Small intestine (tissue), 7 donors: ENCODE results near the gene INHA. TPM values are rescaled to one million over a fixed set of nuclear protein-coding genes. Genes with fewer than 3 reads are reported as not detected.

Experiments used
- DNase-seq, 2 donors: peaks; one replicate each; pipeline versions ENCODE4 v3.0.0 to v3.0.0-alpha.2; 2013
- FAIRE-seq: peaks from 2 replicates; lab custom pipeline; 2012; peaks lifted over from hg19 to GRCh38; lab: Jason Lieb, UNC
- H3K27ac ChIP-seq, 3 donors: one replicate each; pipeline ENCODE4 v1.5.1; 2013; ENCODE audit warnings: low read length in 2 of 3, mild to moderate bottlenecking in 2 of 3, control low read depth in 1 of 3, inconsistent platforms in 1 of 3, low read depth in 1 of 3, moderate library complexity in 1 of 3
- H3K27me3 ChIP-seq, 3 donors: one replicate each; pipeline ENCODE4 v1.6.1; 2013; ENCODE audit warnings: low read length in 3 of 3, inconsistent platforms in 1 of 3; ENCODE audit not compliant: control insufficient read depth in 3 of 3, insufficient read depth in 3 of 3
- H3K36me3 ChIP-seq, 3 donors: one replicate each; pipeline ENCODE4 v1.6.1; 2013; ENCODE audit warnings: low read length in 3 of 3, inconsistent platforms in 1 of 3, low read depth in 1 of 3, mild to moderate bottlenecking in 1 of 3, moderate library complexity in 1 of 3; ENCODE audit not compliant: control insufficient read depth in 3 of 3, insufficient read depth in 2 of 3
- H3K4me1 ChIP-seq, 3 donors: one replicate each; pipeline ENCODE4 v1.6.1; 2013; ENCODE audit warnings: low read length in 2 of 3, inconsistent platforms in 1 of 3, low read depth in 1 of 3, mild to moderate bottlenecking in 1 of 3, moderate library complexity in 1 of 3; ENCODE audit not compliant: control insufficient read depth in 3 of 3, insufficient read depth in 2 of 3
- H3K4me3 ChIP-seq, 3 donors: one replicate each; pipeline ENCODE4 v1.5.1; 2013; ENCODE audit warnings: low read length in 3 of 3, control low read depth in 1 of 3, inconsistent platforms in 1 of 3, low read depth in 1 of 3, mild to moderate bottlenecking in 1 of 3, moderate library complexity in 1 of 3
- H3K9me3 ChIP-seq, 2 donors: one replicate each; pipeline ENCODE4 v1.6.1; 2013; ENCODE audit warnings: low read depth in 1 of 2, low read length in 1 of 2; ENCODE audit not compliant: control insufficient read depth in 2 of 2, insufficient read depth in 1 of 2
- WGBS, 3 donors: extraction: QIAGEN DNeasy Blood & Tissue Kit; methylation state at CpG; one replicate each; pipeline ENCODE4 v1.1.7; 2013; 5-methylcytosine and 5-hydroxymethylcytosine counted together
- polyA plus RNA-seq, 4 donors: library from polyadenylated mRNA; stranded (reverse) in 3 of 4; unstranded in 1 of 4; fragments of 200-250 nt in 3 of 4; fragments of 120-200 nt in 1 of 4; gene quantifications; one replicate each; pipeline versions ENCODE4 v1.2.1 to v1.2.3, GENCODE V29; 2013
- donor health status: healthy with polysubstance abuse.
- donor health status: control.
- donor health status: control.
- donor health status: Bipolar disorder and iron deficiency.
- donor health status: healthy.

Gene INHA
- polyA plus RNA-seq, 4 donors: 0.18 to 0.78 TPM; not detected in 2

- DNase-seq: no peak
- Histone ChIP-seq H3K27ac (no peak overlapping the region), H3K36me3 (no peaks in the 10 kb centered on the region), H3K27me3 (peaks cover 0 to 8% (median 2%) of the 10 kb centered on the region in 3 donors), H3K4me3 (no peak overlapping the region), H3K9me3 (no peaks in the 10 kb centered on the region), H3K4me1 (peaks cover 0 to 11% (median 0%) of the 10 kb centered on the region in 3 donors)
- FAIRE-seq: no peak
- WGBS, 3 donors: 76 to 80% (median 79%) methylated on average over 8 of the region's 8 CpGs
Measured at GRCh38 chr2:219578811-219579613, 6.9 kb downstream of the INHA start.

- 66 to 78% (median 77%) methylated on average over 2 of the region's 2 CpGs for WGBS, 3 donors
- H3K4me1 ChIP-seq: peaks cover 0 to 10% (median 0%) of the 10 kb centered on the region in 3 donors
- no peak overlapping the region for H3K27ac ChIP-seq
- peaks cover 0 to 5% (median 3%) of the 10 kb centered on the region in 3 donors for H3K27me3 ChIP-seq
- no peaks in the 10 kb centered on the region for H3K36me3 ChIP-seq
- FAIRE-seq (no peak), DNase-seq (no peak)
- no peak overlapping the region for H3K4me3 ChIP-seq
- no peaks in the 10 kb centered on the region for H3K9me3 ChIP-seq
Measured at GRCh38 chr2:219581346-219581745, 9.2 kb downstream of the INHA start.

DNA sequence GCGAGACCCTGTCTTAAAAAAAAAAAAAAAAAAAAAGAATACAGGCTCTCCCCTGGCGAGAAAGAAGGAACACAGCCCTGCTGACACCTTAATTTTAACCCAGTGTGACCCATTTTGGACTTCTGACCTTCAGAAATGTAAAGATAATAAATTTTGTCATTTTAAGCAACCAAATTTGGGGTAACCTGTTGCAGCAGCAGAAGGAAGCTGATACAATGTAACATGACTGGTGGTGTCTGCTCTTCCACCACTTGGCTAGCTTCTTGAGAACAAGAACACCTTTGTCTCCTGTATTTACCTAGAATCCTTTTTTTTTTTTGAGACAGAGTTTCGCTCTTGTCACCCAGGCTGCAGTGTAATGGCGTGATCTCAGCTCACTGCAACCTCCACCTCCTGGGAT lies 19.0 kb downstream of the INHA start:
- FAIRE-seq (no peak), DNase-seq (no peak)
- Histone ChIP-seq H3K4me1 (peaks cover 0 to 7% (median 0%) of the 10 kb centered on the region in 3 donors), H3K27me3 (peaks cover 0 to under 1% (median 0%) of the 10 kb centered on the region in 3 donors), H3K27ac (no peak overlapping the region), H3K36me3 (no peaks in the 10 kb centered on the region), H3K9me3 (no peaks in the 10 kb centered on the region), H3K4me3 (no peak overlapping the region)
- 46 to 78% (median 59%) methylated on average over 4 of the region's 4 CpGs for WGBS, 3 donors

GRCh38 chr2:219592736-219593135 lies 20.6 kb downstream of the INHA start:
- peaks cover 0 to 13% (median 0%) of the 10 kb centered on the region in 3 donors for H3K4me1 ChIP-seq
- no peak overlapping the region for H3K4me3 ChIP-seq
- H3K27ac ChIP-seq: no peak overlapping the region
- no peaks in the 10 kb centered on the region for H3K36me3 ChIP-seq
- FAIRE-seq (no peak), DNase-seq (no peak)
- 83 to 87% (median 87%) methylated on average over 6 of the region's 6 CpGs for WGBS, 3 donors
- no peaks in the 10 kb centered on the region for H3K9me3 ChIP-seq
- H3K27me3 ChIP-seq: no peaks in the 10 kb centered on the region

- H3K27me3 ChIP-seq: no peaks in the 10 kb centered on the region
- H3K4me3 ChIP-seq: no peak overlapping the region
- FAIRE-seq (no peak), DNase-seq (no peak)
- H3K27ac ChIP-seq: no peak overlapping the region
- peaks cover 0 to 13% (median 0%) of the 10 kb centered on the region in 3 donors for H3K4me1 ChIP-seq
- 66 to 89% (median 80%) methylated on average over 2 of the region's 2 CpGs for WGBS, 3 donors
- H3K36me3 ChIP-seq: no peaks in the 10 kb centered on the region
- no peaks in the 10 kb centered on the region for H3K9me3 ChIP-seq
Measured at GRCh38 chr2:219593154-219593553, 21.0 kb downstream of the INHA start.

- Histone ChIP-seq H3K36me3 (no peaks in the 10 kb centered on the region), H3K9me3 (no peaks in the 10 kb centered on the region), H3K4me3 (no peak overlapping the region), H3K27me3 (no peaks in the 10 kb centered on the region), H3K4me1 (peaks cover 0 to 13% (median 0%) of the 10 kb centered on the region in 3 donors), H3K27ac (peak overlapping the region in 1 of 3 donors; percentile 59)
- FAIRE-seq: no peak
- peak in 1 of 2 donors; percentile 65 for DNase-seq
- WGBS, 3 donors: 34 to 61% (median 61%) methylated on average over 3 of the region's 3 CpGs
Measured at GRCh38 chr2:219595256-219595655, 23.1 kb downstream of the INHA start.

DNA sequence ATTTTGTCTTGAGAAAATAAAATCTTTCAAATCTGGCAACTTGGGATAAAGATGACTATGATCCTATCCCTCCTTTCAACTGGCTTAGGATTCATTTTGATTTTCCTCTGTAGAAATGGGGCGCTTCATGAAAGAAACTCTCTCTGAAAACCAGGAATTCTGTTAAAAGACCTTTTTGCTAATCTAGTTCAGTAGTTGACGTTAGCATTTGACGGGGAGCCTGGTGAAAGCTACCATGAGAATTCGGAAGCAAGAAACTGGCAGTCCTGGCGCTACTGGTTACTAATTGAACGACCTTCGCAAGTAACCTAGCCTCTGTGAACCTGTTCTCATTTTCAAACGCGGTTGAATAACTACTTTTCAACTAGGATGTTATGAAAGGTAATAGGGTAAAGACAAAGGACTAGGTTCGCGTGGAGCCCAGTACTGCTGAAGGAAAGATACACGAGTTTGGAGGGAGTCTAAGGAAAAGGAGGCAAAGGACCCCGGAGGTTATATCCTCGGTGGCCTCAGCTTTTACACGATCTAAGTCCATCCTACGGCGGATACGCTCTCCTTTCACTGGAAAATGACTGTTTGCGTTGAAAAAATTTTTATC lies 24.9 kb downstream of the INHA start:
- peaks cover under 1 to 11% (median 5%) of the 10 kb centered on the region in 3 donors for H3K36me3 ChIP-seq
- no peaks in the 10 kb centered on the region for H3K9me3 ChIP-seq
- FAIRE-seq: no peak
- H3K4me1 ChIP-seq: peaks cover 0 to 13% (median 0%) of the 10 kb centered on the region in 3 donors
- H3K4me3 ChIP-seq: peak overlapping the region; percentile 59 to 78 (median 70)
- H3K27me3 ChIP-seq: no peaks in the 10 kb centered on the region
- WGBS, 3 donors: 7 to 16% (median 14%) methylated on average over 19 of the region's 19 CpGs
- peak overlapping the region; percentile 83 to 97 (median 90) for H3K27ac ChIP-seq
- DNase-seq: peak in 1 of 2 donors; percentile 31

DNA sequence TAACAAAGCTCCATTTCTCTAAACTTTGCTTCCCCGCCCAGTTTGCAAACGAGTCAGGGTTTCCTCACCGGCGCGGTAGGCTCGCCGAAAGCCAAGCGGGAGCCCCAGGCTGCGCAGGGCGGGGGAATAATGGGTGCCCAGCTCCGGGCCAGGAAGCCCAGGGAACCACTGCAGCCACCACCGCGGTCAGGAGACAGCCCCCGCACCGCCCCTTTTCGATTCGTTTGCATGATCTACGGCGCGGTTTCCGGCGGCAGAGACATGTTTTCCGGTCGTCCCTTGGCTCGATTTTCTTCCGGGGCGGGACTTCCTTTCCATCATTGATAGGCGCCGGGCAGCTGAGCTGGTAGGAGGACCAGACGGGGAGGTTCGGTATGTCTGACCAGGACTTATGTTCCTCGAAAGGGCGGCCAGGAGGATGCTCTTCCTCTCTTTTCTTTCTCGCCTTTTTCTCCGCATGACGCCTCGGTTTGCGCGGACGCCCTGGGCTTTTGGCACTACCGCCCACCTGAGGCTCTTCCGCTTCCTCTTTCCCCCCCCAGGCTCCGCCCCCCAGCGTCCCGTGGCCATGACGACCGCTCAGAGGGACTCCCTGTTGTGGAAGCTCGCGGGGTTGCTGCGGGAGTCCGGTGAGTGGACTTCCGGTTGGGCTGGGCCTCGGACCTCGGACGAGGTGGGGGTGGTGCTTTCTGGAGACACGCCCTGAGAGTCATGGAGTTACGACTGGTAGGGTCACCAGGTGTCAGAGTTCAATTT lies 25.6 kb downstream of the INHA start, which contains the start of gene STK11IP:
TSS of gene STK11IP (plus strand) at position 306 of the 756 bp plus-strand sequence. CDS start at position 569, 263 bp downstream.
- H3K4me3 ChIP-seq: peak within 1 kb of the TSS; percentile 59 to 78 (median 70)
- no peaks in the 10 kb centered on the region for H3K27me3 ChIP-seq
- H3K27ac ChIP-seq: peak within 1 kb of the TSS; percentile 83 to 97 (median 90)
- peak; percentile 98 to 99 for DNase-seq
- WGBS, 3 donors: 0 to 1% (median 0%) methylated on average over 57 of the region's 57 CpGs
- FAIRE-seq: no peak
- no peaks in the 10 kb centered on the region for H3K9me3 ChIP-seq
- H3K4me1 ChIP-seq: peaks cover 0 to 13% (median 0%) of the 10 kb centered on the region in 3 donors
- peaks cover 4 to 17% (median 5%) of the 10 kb centered on the region in 3 donors for H3K36me3 ChIP-seq
